ENCODE measurements around the gene RPAIN.

- TF ChIP-seq BHLHE40 (IDR thresholded peaks at IDR 0.05; ENCODE audit: borderline replicate concordance) (no peak), FOXM1 (IDR thresholded peaks at IDR 0.05; ENCODE audit: borderline replicate concordance) (no peak), PKNOX1 (IDR thresholded peaks at IDR 0.05) (no peak), TARDBP (IDR thresholded peaks at IDR 0.05) (no peak)
Measured at GRCh38 chr17:5480962-5481361, 61.0 kb downstream of the RPAIN start.
